Loucy (cell line): ENCODE data around the gene BCAS4.

ENCODE experiments used
- EZH2phosphoT487 ChIP-seq: fragments of 200-600 bp; IDR thresholded peaks from 2 replicates; pipeline ENCODE4 v1.6.1; 2018; ENCODE audit warnings: antibody characterized with exemption, mild to moderate bottlenecking, moderate library complexity, borderline replicate concordance
- TF ChIP-seq, protein P1 (sequence below): fragments of 200-600 bp; sonication (generic); conservative IDR thresholded peaks from 2 replicates; pipeline ENCODE4 v1.5.1; 2014; ENCODE audit warnings: mild to moderate bottlenecking, antibody characterized with exemption, low read length

DNA sequence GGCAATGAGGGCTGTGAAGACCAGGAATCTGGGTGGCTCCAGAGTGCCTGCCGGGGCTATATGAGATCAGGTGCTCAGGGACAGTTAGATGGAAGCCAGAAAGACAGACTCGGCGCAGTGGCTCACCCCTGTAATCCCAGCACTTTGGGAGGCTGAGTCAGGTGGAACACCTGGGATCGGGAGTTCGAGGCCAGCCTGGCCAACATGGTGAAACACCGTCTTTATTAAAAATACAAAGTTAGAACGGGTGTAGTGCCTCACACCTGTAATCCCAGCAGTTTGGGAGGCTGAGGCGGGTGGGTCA, 43.4 kb downstream of the BCAS4 start:
- TF ChIP-seq, protein P1, sequence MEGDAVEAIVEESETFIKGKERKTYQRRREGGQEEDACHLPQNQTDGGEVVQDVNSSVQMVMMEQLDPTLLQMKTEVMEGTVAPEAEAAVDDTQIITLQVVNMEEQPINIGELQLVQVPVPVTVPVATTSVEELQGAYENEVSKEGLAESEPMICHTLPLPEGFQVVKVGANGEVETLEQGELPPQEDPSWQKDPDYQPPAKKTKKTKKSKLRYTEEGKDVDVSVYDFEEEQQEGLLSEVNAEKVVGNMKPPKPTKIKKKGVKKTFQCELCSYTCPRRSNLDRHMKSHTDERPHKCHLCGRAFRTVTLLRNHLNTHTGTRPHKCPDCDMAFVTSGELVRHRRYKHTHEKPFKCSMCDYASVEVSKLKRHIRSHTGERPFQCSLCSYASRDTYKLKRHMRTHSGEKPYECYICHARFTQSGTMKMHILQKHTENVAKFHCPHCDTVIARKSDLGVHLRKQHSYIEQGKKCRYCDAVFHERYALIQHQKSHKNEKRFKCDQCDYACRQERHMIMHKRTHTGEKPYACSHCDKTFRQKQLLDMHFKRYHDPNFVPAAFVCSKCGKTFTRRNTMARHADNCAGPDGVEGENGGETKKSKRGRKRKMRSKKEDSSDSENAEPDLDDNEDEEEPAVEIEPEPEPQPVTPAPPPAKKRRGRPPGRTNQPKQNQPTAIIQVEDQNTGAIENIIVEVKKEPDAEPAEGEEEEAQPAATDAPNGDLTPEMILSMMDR: no peak
- no peak for TF ChIP-seq EZH2phosphoT487
